SH-SY5Y (cell line): Measurements from ENCODE around the gene GABRG3.

Source experiments
- GATA2 ChIP-seq: IDR thresholded peaks from 2 replicates; pipeline ENCODE4 v1.6.1; 2011; ENCODE audit warnings: mild to moderate bottlenecking, low read depth, low read length
- GATA3 ChIP-seq: IDR thresholded peaks from 2 replicates; pipeline ENCODE4 v1.6.1; 2011; ENCODE audit warnings: low read depth, mild to moderate bottlenecking, low read length, moderate library complexity

GRCh38 chr15:26985050-26985449 lies 14.1 kb downstream of the GABRG3 start:
- TF ChIP-seq GATA3 (no peak), GATA2 (no peak)
